Body of pancreas (tissue), 4 donors: ENCODE results near the gene ATF6B. TPM values are rescaled to one million over a fixed set of nuclear protein-coding genes. Genes with fewer than 3 reads are reported as not detected.

ENCODE experiments used
- ATAC-seq: fragments of 150-250 bp; one replicate; pipeline ENCODE4 v1.9.1; 2016
- DNase-seq, 4 donors: peaks; one replicate each; pipeline ENCODE4 v3.0.0-alpha.2; 2019
- H3K27ac ChIP-seq, 4 donors: fragments of 200-600 bp; sonication (generic); 1 replicate in 3 of 4; 2 replicates in 1 of 4; pipeline versions ENCODE4 v1.5.1 to v1.6.1; 2016 to 2019; ENCODE audit warnings: mild to moderate bottlenecking in 1 of 4, mixed read lengths in 1 of 4, moderate library complexity in 1 of 4
- H3K27me3 ChIP-seq, 2 donors: fragments of 200-600 bp; sonication (generic); one replicate each; pipeline ENCODE4 v1.6.0; 2016; ENCODE audit warnings: mild to moderate bottlenecking in 1 of 2
- H3K36me3 ChIP-seq, 2 donors: fragments of 200-600 bp; sonication (generic); replicated peaks in 1 of 2; 2 replicates each; pipeline ENCODE4 v1.5.1; 2016; ENCODE audit warnings: low read depth in 2 of 2; ENCODE audit not compliant: insufficient read depth in 1 of 2
- H3K4me1 ChIP-seq: fragments of 200-600 bp; sonication (generic); one replicate; pipeline ENCODE4 v1.6.0; 2016
- H3K4me3 ChIP-seq, 2 donors: fragments of 200-600 bp; sonication (generic); 1 replicate in 1 of 2; 2 replicates in 1 of 2; pipeline ENCODE4 v1.5.1; 2016 to 2019
- H3K9me3 ChIP-seq, 3 donors: fragments of 200-600 bp; sonication (generic); 1 replicate in 2 of 3; 2 replicates in 1 of 3; pipeline ENCODE4 v1.5.1; 2016
- POLR2A ChIP-seq, 3 donors: fragments of 450-650 bp; IDR thresholded peaks; one replicate each; pipeline ENCODE4 v1.6.1; 2016; ENCODE audit warnings: antibody characterized with exemption in 3 of 3, mild to moderate bottlenecking in 2 of 3
- WGBS, 2 donors: methylation state at CpG; one replicate each; pipeline ENCODE4 v1.1.5; 2017; 5-methylcytosine and 5-hydroxymethylcytosine counted together
- intact Hi-C: fragments of 100-400 bp; cut with DNase I; formaldehyde crosslinking; loops from one replicate; pipeline ENCODE4 v1.15.1; 2023
- total RNA-seq, 2 donors: library from RNA; depleted of rRNA; stranded (reverse); fragments of >200 nt; gene quantifications; one replicate each; pipeline ENCODE4 v1.1.0, GENCODE V29; 2016
- TF ChIP-seq, protein P1 (sequence below), 7 experiments: fragments of 450-650 bp in 4 of 7; fragments of 200-600 bp in 3 of 7; sonication (generic) in 3 of 7; IDR thresholded peaks; one replicate each; pipeline ENCODE4 v1.5.1; 2016 to 2019; ENCODE audit warnings: antibody characterized with exemption in 7 of 7

Gene ATF6B
- total RNA-seq, 2 donors from 2014 or later = 26.5 to 32.3 TPM

DNA sequence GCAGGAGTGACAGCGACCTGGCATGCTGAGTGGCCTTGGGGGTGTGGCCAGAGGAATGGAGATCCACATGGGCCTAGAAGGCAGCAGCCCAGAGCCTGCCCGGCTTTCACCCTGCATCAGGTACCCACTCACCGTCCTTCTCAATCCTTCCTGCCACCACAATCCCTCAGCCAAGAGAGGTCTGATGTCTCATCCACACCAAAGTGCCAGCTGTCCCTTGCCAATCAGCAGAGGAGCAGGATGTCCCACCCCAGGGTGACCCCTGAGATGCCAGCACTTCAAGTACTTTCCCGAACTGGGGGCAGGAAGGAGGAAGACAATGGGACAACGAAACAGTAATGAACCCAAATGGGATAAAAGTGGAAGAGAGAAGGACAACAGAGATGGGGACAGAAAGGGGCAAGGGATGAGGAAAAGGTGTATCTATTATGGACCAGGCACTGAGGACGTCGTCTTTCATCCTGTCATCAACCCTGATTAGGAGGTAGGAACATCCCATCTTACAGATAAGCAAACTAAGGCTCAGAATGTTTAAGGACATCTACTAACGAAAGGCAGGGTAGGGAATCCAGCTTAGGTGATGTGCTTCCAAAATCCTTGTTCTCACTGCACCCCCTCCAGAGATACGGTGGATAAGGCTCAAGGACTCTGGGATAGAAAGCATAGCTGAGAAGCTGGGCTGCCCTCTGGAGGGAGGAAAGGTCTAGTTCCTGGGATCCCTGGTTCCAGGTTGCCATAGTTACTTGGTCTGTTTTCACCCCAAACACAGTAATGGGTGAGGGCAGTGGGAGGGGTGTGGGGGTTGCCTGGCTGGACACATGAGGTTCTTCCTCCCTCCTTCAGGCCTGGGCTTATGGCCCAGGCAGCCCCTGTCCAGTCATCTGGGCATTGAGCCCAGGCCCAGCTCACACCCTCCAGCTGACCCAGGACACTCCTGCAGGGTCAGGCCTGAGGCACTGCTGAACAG lies 14.4 kb downstream of the ATF6B start:
- WGBS, 2 donors = 54 to 66% methylated on average over 9 of the region's 9 CpGs
- H3K27me3 ChIP-seq = no peaks in the 10 kb centered on the region
- no peak for TF ChIP-seq POLR2A (IDR thresholded peaks at IDR 0.05)
- TF ChIP-seq, protein P1, sequence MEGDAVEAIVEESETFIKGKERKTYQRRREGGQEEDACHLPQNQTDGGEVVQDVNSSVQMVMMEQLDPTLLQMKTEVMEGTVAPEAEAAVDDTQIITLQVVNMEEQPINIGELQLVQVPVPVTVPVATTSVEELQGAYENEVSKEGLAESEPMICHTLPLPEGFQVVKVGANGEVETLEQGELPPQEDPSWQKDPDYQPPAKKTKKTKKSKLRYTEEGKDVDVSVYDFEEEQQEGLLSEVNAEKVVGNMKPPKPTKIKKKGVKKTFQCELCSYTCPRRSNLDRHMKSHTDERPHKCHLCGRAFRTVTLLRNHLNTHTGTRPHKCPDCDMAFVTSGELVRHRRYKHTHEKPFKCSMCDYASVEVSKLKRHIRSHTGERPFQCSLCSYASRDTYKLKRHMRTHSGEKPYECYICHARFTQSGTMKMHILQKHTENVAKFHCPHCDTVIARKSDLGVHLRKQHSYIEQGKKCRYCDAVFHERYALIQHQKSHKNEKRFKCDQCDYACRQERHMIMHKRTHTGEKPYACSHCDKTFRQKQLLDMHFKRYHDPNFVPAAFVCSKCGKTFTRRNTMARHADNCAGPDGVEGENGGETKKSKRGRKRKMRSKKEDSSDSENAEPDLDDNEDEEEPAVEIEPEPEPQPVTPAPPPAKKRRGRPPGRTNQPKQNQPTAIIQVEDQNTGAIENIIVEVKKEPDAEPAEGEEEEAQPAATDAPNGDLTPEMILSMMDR (IDR thresholded peaks at IDR 0.05) = peak in 3 of 7 experiments; percentile 12 to 30 (median 25)
- no peaks in the 10 kb centered on the region for H3K9me3 ChIP-seq
- peaks cover 0 to 17% of the 10 kb centered on the region in 2 donors for H3K36me3 ChIP-seq
- peak overlapping the region in 2 of 4 donors; percentile 0 to 44 for H3K27ac ChIP-seq
- H3K4me3 ChIP-seq = no peak overlapping the region
- H3K4me1 ChIP-seq = peaks cover 20% of the 10 kb centered on the region
- intact Hi-C loops = no loop called here
- peak; percentile 77 for ATAC-seq
- DNase-seq = peak; percentile 62 to 84 (median 67)

DNA sequence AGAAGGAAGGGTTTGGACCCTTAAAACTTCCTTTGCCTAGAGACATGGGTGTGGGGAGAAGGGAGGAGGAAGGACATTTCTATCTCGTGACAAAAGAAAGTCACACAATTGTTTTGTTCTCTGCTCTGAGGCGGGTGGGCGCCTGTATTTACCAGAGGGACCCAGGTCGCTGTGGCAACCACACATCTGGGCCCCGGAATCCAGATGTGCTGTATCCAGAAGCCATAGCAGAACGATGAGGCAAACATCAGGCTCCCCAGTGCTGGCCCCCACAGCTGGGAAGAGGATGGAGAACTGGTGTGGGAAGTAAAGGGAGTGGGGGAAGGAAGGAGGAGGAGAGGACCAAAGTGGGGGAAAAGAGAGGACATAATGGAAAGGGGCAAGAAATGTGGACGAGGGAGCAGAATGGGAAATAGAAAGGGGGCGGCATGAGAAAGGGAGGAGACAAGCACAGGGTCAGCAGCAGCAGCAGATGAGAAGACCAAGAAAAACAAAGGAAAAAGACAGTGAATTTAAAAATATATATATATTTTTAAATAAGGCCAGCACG lies 15.5 kb downstream of the ATF6B start:
- no peak for ATAC-seq

DNA sequence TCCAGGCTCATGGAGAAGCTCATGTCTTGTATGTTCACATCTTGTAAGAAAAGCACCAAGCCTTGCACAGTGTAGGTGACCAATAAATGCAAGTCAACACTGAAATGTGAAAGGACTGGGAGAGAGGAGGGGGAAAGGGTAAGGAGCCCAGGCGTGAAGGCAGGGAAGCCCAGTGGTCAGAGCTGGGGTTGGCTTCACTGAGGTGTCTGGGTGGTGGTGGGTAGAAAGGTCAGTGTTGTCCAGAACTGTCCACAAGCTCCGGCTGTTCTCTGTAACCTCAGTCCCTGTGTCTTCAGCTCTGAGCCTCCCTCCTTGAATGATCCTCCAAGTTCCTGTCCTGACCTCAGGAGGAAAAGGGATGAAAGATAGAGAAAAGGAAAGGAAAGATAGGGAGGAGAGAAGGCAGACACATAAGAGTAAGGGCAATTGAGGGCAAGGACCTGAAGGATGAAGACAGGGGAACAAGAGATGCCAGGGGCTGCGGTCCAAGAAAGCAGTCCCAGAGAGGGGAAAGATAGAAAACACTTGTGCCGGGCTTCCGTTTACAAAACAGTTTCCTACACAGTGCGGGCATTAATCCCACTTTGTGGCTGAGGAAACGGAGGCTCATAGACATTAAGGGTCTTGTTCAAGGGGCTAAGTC lies 16.5 kb downstream of the ATF6B start:
- TF ChIP-seq, protein P1 (IDR thresholded peaks at IDR 0.05) = no peak
- no peak for TF ChIP-seq POLR2A (IDR thresholded peaks at IDR 0.05)
- 59 to 68% methylated on average over 7 of the region's 7 CpGs for WGBS, 2 donors
- ATAC-seq = no peak
- Histone ChIP-seq H3K27me3 (no peaks in the 10 kb centered on the region), H3K27ac (peak overlapping the region in 1 of 4 donors; percentile 17), H3K36me3 (peaks cover 0 to 7% of the 10 kb centered on the region in 2 donors), H3K9me3 (no peaks in the 10 kb centered on the region), H3K4me1 (peaks cover 33% of the 10 kb centered on the region), H3K4me3 (no peak overlapping the region)
- intact Hi-C loops = no loop called here
- DNase-seq = no peak

More for the DNA sequence above, 15.5 kb downstream of the ATF6B start:
- Histone ChIP-seq H3K27me3 (no peaks in the 10 kb centered on the region), H3K4me1 (peaks cover 29% of the 10 kb centered on the region), H3K9me3 (no peaks in the 10 kb centered on the region), H3K27ac (peak overlapping the region in 1 of 4 donors; percentile 17), H3K4me3 (no peak overlapping the region), H3K36me3 (peaks cover 0 to 12% of the 10 kb centered on the region in 2 donors)
- 55 to 60% methylated on average over 9 of the region's 9 CpGs for WGBS, 2 donors
- DNase-seq = no peak
- intact Hi-C loops = no loop called here
- TF ChIP-seq, protein P1 (IDR thresholded peaks at IDR 0.05) = no peak
- TF ChIP-seq POLR2A (IDR thresholded peaks at IDR 0.05) = no peak

DNA sequence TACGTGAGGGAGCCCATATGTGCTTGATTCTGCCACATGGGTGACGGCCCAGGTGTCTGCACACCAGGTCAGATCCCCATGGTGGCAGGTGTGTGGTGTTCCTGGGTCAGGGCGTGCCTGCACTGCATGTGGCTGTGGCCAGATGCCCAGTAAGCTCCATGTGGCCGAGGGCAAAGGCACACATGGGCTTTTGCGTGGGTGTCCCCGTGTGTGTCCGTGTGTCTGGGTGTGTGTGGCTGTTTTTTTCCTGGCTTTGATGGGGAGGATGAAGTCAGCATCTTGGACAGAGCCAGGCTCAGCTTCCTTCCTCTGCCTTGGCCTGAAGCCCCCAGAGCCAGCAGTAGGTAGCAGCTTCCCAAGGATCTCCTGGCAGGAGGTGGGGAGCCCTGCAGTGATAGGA lies 17.4 kb downstream of the ATF6B start:
- peak in 1 of 4 donors; percentile 43 for DNase-seq
- no peak for ATAC-seq
- intact Hi-C loops = no loop called here
- H3K27ac ChIP-seq = peak overlapping the region in 1 of 4 donors; percentile 18
- no peaks in the 10 kb centered on the region for H3K27me3 ChIP-seq
- H3K9me3 ChIP-seq = no peaks in the 10 kb centered on the region
- TF ChIP-seq, protein P1 (IDR thresholded peaks at IDR 0.05) = no peak
- no peak for TF ChIP-seq POLR2A (IDR thresholded peaks at IDR 0.05)
- H3K36me3 ChIP-seq = no peaks in the 10 kb centered on the region
- peaks cover 33% of the 10 kb centered on the region for H3K4me1 ChIP-seq
- WGBS, 2 donors = 24% methylated on average over 7 of the region's 7 CpGs; no CpG with 5 or more reads in 1 of the 2 donors
- no peak overlapping the region for H3K4me3 ChIP-seq
